GM23338 (cell line): ENCODE results near the gene ACAT2. TPM values are rescaled to one million over a fixed set of nuclear protein-coding genes. Genes with fewer than 3 reads are reported as not detected.

ENCODE experiments used
- ATAC-seq: fragments of 200-7000 bp; cut with Tn5 transposase; 3 replicates; pipeline ENCODE4 v1.9.1; 2020
- DNase-seq: peaks from one replicate; pipeline ENCODE4 v3.0.0-alpha.2; 2015; ENCODE audit warnings: low spot score
- H2AFZ ChIP-seq: fragments of 200-600 bp; sonication (generic); 2 replicates; pipeline ENCODE4 v1.8.0; 2016; ENCODE audit warnings: antibody characterized with exemption, mild to moderate bottlenecking, moderate library complexity
- H3F3A ChIP-seq: fragments of 200-600 bp; sonication (generic); replicated peaks from 2 replicates; pipeline ENCODE4 v1.8.0; 2017; ENCODE audit warnings: antibody characterized with exemption, mixed run types, low read depth
- H3K27ac ChIP-seq: fragments of 200-600 bp; sonication (generic); 2 replicates; pipeline ENCODE4 v1.6.1; 2016; ENCODE audit warnings: low read depth
- H3K27me3 ChIP-seq: fragments of 200-600 bp; sonication (generic); 2 replicates; pipeline ENCODE4 v1.8.0; 2016; ENCODE audit warnings: mild to moderate bottlenecking, mixed run types, moderate library complexity; ENCODE audit not compliant: insufficient read depth
- H3K36me3 ChIP-seq: fragments of 200-600 bp; sonication (generic); 2 replicates; pipeline ENCODE4 v1.8.0; 2016; ENCODE audit warnings: mild to moderate bottlenecking; ENCODE audit not compliant: insufficient read depth
- H3K4me1 ChIP-seq: fragments of 200-600 bp; sonication (generic); 2 replicates; pipeline ENCODE4 v1.8.0; 2016; ENCODE audit warnings: mild to moderate bottlenecking, moderate library complexity; ENCODE audit not compliant: insufficient read depth
- H3K4me2 ChIP-seq: fragments of 200-600 bp; sonication (generic); 2 replicates; pipeline ENCODE4 v1.7.1; 2017; ENCODE audit warnings: mixed run types
- H3K4me3 ChIP-seq: fragments of 200-600 bp; sonication (generic); 2 replicates; pipeline ENCODE4 v1.6.1; 2016; ENCODE audit warnings: mixed run types
- H3K79me2 ChIP-seq: fragments of 200-600 bp; sonication (generic); replicated peaks from 2 replicates; pipeline ENCODE4 v1.8.0; 2017; ENCODE audit warnings: mild to moderate bottlenecking; ENCODE audit not compliant: insufficient read depth
- H3K9me2 ChIP-seq: fragments of 200-600 bp; sonication (generic); 2 replicates; pipeline ENCODE4 v1.8.0; 2017; ENCODE audit not compliant: insufficient read depth
- H4K20me1 ChIP-seq: fragments of 200-600 bp; sonication (generic); replicated peaks from 2 replicates; pipeline ENCODE4 v1.8.0; 2017; ENCODE audit warnings: mild to moderate bottlenecking; ENCODE audit not compliant: insufficient read depth
- H3K27ac Mint-ChIP-seq: 2 replicates; pipeline ENCODE4 v1.8.0; 2020; ENCODE audit warnings: inconsistent platforms, mild to moderate bottlenecking, moderate library complexity, mixed read lengths
- H3K27me3 Mint-ChIP-seq: 3 replicates; pipeline ENCODE4 v1.8.0; 2022; ENCODE audit warnings: low read depth, mild to moderate bottlenecking, moderate library complexity, mixed read lengths, inconsistent platforms; ENCODE audit not compliant: insufficient read depth, poor library complexity
- H3K36me3 Mint-ChIP-seq: 3 replicates; pipeline ENCODE4 v1.8.0; 2021; ENCODE audit warnings: low read depth, mild to moderate bottlenecking, inconsistent platforms, moderate library complexity, mixed read lengths
- H3K4me1 Mint-ChIP-seq: 3 replicates; pipeline ENCODE4 v1.8.0; 2020; ENCODE audit warnings: mild to moderate bottlenecking, inconsistent platforms, mixed read lengths
- H3K4me3 Mint-ChIP-seq: 3 replicates; pipeline ENCODE4 v1.8.0; 2021; ENCODE audit warnings: moderate library complexity, mild to moderate bottlenecking, inconsistent platforms, mixed read lengths
- H3K9me3 Mint-ChIP-seq: 3 replicates; pipeline ENCODE4 v1.8.0; 2020; ENCODE audit warnings: moderate library complexity, mild to moderate bottlenecking, inconsistent platforms, mixed read lengths
- CREB1 ChIP-seq: fragments of 250-450 bp; sonication (Bioruptor Pico); IDR thresholded peaks from 2 replicates; pipeline ENCODE4 v1.5.0; 2020; ENCODE audit warnings: low read depth, mild to moderate bottlenecking, moderate library complexity
- CTCF ChIP-seq, 2 experiments: fragments of 200-600 bp in 1 of 2; sonication (generic) in 1 of 2; conservative IDR thresholded peaks; 2 replicates each; pipeline versions ENCODE4 v1.5.1 to v1.6.1; 2016 to 2017; ENCODE audit warnings: antibody characterized with exemption in 2 of 2, low read depth in 2 of 2, mild to moderate bottlenecking in 2 of 2, moderate library complexity in 1 of 2
- ETS1 ChIP-seq: IDR thresholded peaks from 2 replicates; pipeline ENCODE4 v1.6.1; 2016; ENCODE audit warnings: antibody characterized with exemption
- EZH2 ChIP-seq: fragments of 200-600 bp; sonication (generic); IDR thresholded peaks from one replicate; pipeline ENCODE4 v1.8.0; 2017; ENCODE audit warnings: antibody characterized with exemption, mild to moderate bottlenecking, low read depth; ENCODE audit not compliant: unreplicated experiment
- EZH2phosphoT487 ChIP-seq: fragments of 200-600 bp; sonication (generic); IDR thresholded peaks from one replicate; pipeline ENCODE4 v1.8.1; 2018; ENCODE audit warnings: antibody characterized with exemption; ENCODE audit not compliant: unreplicated experiment
- JUNB ChIP-seq: IDR thresholded peaks from one replicate; pipeline ENCODE4 v1.6.1; 2016; ENCODE audit warnings: antibody characterized with exemption; ENCODE audit not compliant: unreplicated experiment
- NANOG ChIP-seq: IDR thresholded peaks from 2 replicates; pipeline ENCODE4 v1.6.1; 2016; ENCODE audit warnings: antibody characterized with exemption, borderline replicate concordance
- POLR2AphosphoS5 ChIP-seq: IDR thresholded peaks from 2 replicates; pipeline ENCODE4 v1.6.1; 2016; ENCODE audit warnings: antibody characterized with exemption, low read depth
- REST ChIP-seq: IDR thresholded peaks from one replicate; pipeline ENCODE4 v1.6.1; 2018; ENCODE audit warnings: antibody characterized with exemption; ENCODE audit not compliant: unreplicated experiment
- STAT1 ChIP-seq: IDR thresholded peaks from one replicate; pipeline ENCODE4 v1.6.1; 2016; ENCODE audit warnings: antibody characterized with exemption; ENCODE audit not compliant: unreplicated experiment
- ZNF114 ChIP-seq: fragments of 250-450 bp; sonication (Bioruptor Pico); IDR thresholded peaks from 2 replicates; pipeline ENCODE4 v1.5.0; 2020; ENCODE audit warnings: mild to moderate bottlenecking, moderate library complexity
- ZNF331 ChIP-seq: fragments of 250-450 bp; sonication (Bioruptor Pico); IDR thresholded peaks from 2 replicates; pipeline ENCODE4 v1.5.0; 2020; ENCODE audit warnings: low read depth, mild to moderate bottlenecking, moderate library complexity
- polyA plus RNA-seq: library from polyadenylated mRNA; unstranded; fragments of >200 nt; fragmentation: Nextera tagmentation; extraction: Ambion mirVana; gene quantifications from 2 replicates; pipeline ENCODE4 v1.2.1, GENCODE V29; 2016
- total RNA-seq: library from RNA; depleted of rRNA; stranded (reverse); fragments of >200 nt; shearing (Covaris generic); gene quantifications from 2 replicates; pipeline ENCODE4 v1.2.3, GENCODE V29; 2014
- TF ChIP-seq, protein P1 (sequence below): fragments of 250-450 bp; sonication (Bioruptor Pico); IDR thresholded peaks from 2 replicates; pipeline ENCODE4 v1.5.0; 2020; ENCODE audit warnings: mild to moderate bottlenecking, moderate library complexity

The ACAT2 gene
- total and polyA plus RNA-seq, 2 experiments from 2014 or later = 108 to 151 TPM

GRCh38 chr6:159714404-159714803, 47.4 kb upstream of the ACAT2 start:
- H3K27me3 ChIP-seq = no peaks in the 10 kb centered on the region
- H4K20me1 ChIP-seq = no peaks in the 10 kb centered on the region
- peaks cover 3% of the 10 kb centered on the region for H3K27me3 Mint-ChIP-seq
- H3K4me1 Mint-ChIP-seq = no peaks in the 10 kb centered on the region
- TF ChIP-seq CTCF (conservative IDR thresholded peaks at IDR 0.05; ENCODE audit: low read depth in 2 of 2) = no peak
- no peak for TF ChIP-seq ETS1
- no peak for TF ChIP-seq CREB1
- no peak for TF ChIP-seq ZNF114 (CRISPR knock-in tag)
- no peak for TF ChIP-seq REST
- TF ChIP-seq, protein P1, sequence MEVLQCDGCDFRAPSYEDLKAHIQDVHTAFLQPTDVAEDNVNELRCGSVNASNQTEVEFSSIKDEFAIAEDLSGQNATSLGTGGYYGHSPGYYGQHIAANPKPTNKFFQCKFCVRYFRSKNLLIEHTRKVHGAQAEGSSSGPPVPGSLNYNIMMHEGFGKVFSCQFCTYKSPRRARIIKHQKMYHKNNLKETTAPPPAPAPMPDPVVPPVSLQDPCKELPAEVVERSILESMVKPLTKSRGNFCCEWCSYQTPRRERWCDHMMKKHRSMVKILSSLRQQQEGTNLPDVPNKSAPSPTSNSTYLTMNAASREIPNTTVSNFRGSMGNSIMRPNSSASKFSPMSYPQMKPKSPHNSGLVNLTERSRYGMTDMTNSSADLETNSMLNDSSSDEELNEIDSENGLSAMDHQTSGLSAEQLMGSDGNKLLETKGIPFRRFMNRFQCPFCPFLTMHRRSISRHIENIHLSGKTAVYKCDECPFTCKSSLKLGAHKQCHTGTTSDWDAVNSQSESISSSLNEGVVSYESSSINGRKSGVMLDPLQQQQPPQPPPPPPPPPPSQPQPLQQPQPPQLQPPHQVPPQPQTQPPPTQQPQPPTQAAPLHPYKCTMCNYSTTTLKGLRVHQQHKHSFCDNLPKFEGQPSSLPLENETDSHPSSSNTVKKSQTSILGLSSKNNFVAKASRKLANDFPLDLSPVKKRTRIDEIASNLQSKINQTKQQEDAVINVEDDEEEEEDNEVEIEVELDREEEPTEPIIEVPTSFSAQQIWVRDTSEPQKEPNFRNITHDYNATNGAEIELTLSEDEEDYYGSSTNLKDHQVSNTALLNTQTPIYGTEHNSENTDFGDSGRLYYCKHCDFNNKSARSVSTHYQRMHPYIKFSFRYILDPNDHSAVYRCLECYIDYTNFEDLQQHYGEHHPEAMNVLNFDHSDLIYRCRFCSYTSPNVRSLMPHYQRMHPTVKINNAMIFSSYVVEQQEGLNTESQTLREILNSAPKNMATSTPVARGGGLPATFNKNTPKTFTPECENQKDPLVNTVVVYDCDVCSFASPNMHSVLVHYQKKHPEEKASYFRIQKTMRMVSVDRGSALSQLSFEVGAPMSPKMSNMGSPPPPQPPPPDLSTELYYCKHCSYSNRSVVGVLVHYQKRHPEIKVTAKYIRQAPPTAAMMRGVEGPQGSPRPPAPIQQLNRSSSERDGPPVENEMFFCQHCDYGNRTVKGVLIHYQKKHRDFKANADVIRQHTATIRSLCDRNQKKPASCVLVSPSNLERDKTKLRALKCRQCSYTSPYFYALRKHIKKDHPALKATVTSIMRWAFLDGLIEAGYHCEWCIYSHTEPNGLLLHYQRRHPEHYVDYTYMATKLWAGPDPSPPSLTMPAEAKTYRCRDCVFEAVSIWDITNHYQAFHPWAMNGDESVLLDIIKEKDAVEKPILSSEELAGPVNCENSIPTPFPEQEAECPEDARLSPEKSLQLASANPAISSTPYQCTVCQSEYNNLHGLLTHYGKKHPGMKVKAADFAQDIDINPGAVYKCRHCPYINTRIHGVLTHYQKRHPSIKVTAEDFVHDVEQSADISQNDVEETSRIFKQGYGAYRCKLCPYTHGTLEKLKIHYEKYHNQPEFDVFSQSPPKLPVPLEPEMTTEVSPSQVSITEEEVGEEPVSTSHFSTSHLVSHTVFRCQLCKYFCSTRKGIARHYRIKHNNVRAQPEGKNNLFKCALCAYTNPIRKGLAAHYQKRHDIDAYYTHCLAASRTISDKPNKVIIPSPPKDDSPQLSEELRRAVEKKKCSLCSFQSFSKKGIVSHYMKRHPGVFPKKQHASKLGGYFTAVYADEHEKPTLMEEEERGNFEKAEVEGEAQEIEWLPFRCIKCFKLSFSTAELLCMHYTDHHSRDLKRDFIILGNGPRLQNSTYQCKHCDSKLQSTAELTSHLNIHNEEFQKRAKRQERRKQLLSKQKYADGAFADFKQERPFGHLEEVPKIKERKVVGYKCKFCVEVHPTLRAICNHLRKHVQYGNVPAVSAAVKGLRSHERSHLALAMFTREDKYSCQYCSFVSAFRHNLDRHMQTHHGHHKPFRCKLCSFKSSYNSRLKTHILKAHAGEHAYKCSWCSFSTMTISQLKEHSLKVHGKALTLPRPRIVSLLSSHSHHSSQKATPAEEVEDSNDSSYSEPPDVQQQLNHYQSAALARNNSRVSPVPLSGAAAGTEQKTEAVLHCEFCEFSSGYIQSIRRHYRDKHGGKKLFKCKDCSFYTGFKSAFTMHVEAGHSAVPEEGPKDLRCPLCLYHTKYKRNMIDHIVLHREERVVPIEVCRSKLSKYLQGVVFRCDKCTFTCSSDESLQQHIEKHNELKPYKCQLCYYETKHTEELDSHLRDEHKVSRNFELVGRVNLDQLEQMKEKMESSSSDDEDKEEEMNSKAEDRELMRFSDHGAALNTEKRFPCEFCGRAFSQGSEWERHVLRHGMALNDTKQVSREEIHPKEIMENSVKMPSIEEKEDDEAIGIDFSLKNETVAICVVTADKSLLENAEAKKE (CRISPR knock-in tag) = no peak
- no peak for TF ChIP-seq ZNF331 (CRISPR knock-in tag)
- TF ChIP-seq STAT1 = no peak
- no peak for TF ChIP-seq EZH2phosphoT487
- no peak for TF ChIP-seq POLR2AphosphoS5
- no peak for TF ChIP-seq JUNB
- TF ChIP-seq EZH2 = no peak
- TF ChIP-seq NANOG = no peak
- no peaks in the 10 kb centered on the region; the same call in 2 of the 3 replicates for H3K36me3 Mint-ChIP-seq
- H3K9me3 Mint-ChIP-seq = peaks cover 5% of the 10 kb centered on the region; the same call in 2 of the 3 replicates
- no peak overlapping the region for H3K27ac ChIP-seq
- no peak overlapping the region for H3K27ac Mint-ChIP-seq
- no peaks in the 10 kb centered on the region for H3F3A ChIP-seq
- ATAC-seq (no peak), DNase-seq (no peak)
- H3K4me3 ChIP-seq = no peak overlapping the region
- no peaks in the 10 kb centered on the region for H3K9me2 ChIP-seq
- H3K79me2 ChIP-seq = 0 out of 2 replicates have a peak, but pooled peaks cover 6% of the 10 kb centered on the region
- H2AFZ ChIP-seq = no peak overlapping the region
- no peaks in the 10 kb centered on the region for H3K36me3 ChIP-seq
- no peak overlapping the region for H3K4me2 ChIP-seq
- H3K4me1 ChIP-seq = no peaks in the 10 kb centered on the region
- H3K4me3 Mint-ChIP-seq = no peak overlapping the region
